Measurements from ENCODE around the gene KANSL2. TPM values are rescaled to one million over a fixed set of nuclear protein-coding genes. Genes with fewer than 3 reads are reported as not detected.

Gene KANSL2
- total RNA-seq, 2 experiments from 2014 or later = 47.1 to 52.7 TPM

- BruUV-seq (replicated peaks) = TSS peak; percentile 1
- intact Hi-C loops (cut with micrococcal nuclease; ENCODE audit: unreplicated experiment) = no loop called here
- peaks cover 97% of the 10 kb centered on the region for H3K36me3 ChIP-seq (ENCODE audit: insufficient read depth, low read length)
- TF ChIP-seq EZH2phosphoT487 (IDR thresholded peaks at IDR 0.05; ENCODE audit: borderline replicate concordance, low read depth, low read length) (no peak), CTCF (conservative IDR thresholded peaks at IDR 0.05; ENCODE audit: low read length) (no peak)
- H3K9me3 ChIP-seq (ENCODE audit: low read length) = no peaks in the 10 kb centered on the region
- H3K4me1 ChIP-seq (ENCODE audit: insufficient read depth, low read length, poor library complexity, severe bottlenecking) = no peaks in the 10 kb centered on the region
- ChIA-PET CTCF (ENCODE audit: unreplicated experiment) (no interaction called here), POLR2A (interaction anchor here (0.7 to 2.7 kb wide), 5 partner anchors 9 to 488 kb away, joined by 4 to 11 read pairs (median 4); partner anchors contain the start of gene CCDC184)
- DNase-seq (ENCODE audit: low spot score) = no peak
- peaks cover 47% of the 10 kb centered on the region for H3K79me2 ChIP-seq (ENCODE audit: insufficient read depth, low read depth, low read length)
- H3K4me2 ChIP-seq (ENCODE audit: low read length) = no peak overlapping the region
- H2AFZ ChIP-seq (ENCODE audit: low read length) = no peak overlapping the region
- H3K9me2 ChIP-seq (ENCODE audit: insufficient read depth, low read length) = no peaks in the 10 kb centered on the region
- H4K20me1 ChIP-seq (ENCODE audit: insufficient read depth, low read length) = peaks cover 5% of the 10 kb centered on the region; the same call in 1 of the 2 replicates
- H3K27ac ChIP-seq (ENCODE audit: low read depth, low read length, poor library complexity, severe bottlenecking) = no peak overlapping the region
- H3K4me3 ChIP-seq (ENCODE audit: low read depth, low read length, poor library complexity, severe bottlenecking) = no peak overlapping the region
Measured at GRCh38 chr12:48671231-48671856, 10.7 kb downstream of the KANSL2 start.

- no TSS peak for BruUV-seq (replicated peaks)
- Histone ChIP-seq H4K20me1 (ENCODE audit: insufficient read depth, low read length) (0 out of 2 replicates have a peak, but pooled peaks cover under 1% of the 10 kb centered on the region), H3K79me2 (ENCODE audit: insufficient read depth, low read depth, low read length) (peaks cover 23% of the 10 kb centered on the region), H3K36me3 (ENCODE audit: insufficient read depth, low read length) (peaks cover 96% of the 10 kb centered on the region), H3K9me2 (ENCODE audit: insufficient read depth, low read length) (no peaks in the 10 kb centered on the region), H3K4me1 (ENCODE audit: insufficient read depth, low read length, poor library complexity, severe bottlenecking) (no peaks in the 10 kb centered on the region), H3K27ac (ENCODE audit: low read depth, low read length, poor library complexity, severe bottlenecking) (no peak overlapping the region), H3K4me2 (ENCODE audit: low read length) (no peak overlapping the region), H2AFZ (ENCODE audit: low read length) (no peak overlapping the region), H3K4me3 (ENCODE audit: low read depth, low read length, poor library complexity, severe bottlenecking) (no peak overlapping the region), H3K9me3 (ENCODE audit: low read length) (no peaks in the 10 kb centered on the region)
- POLR2A ChIA-PET = no interaction called here
- no peak for TF ChIP-seq EZH2phosphoT487 (IDR thresholded peaks at IDR 0.05; ENCODE audit: borderline replicate concordance, low read depth, low read length)
- TF ChIP-seq CTCF (conservative IDR thresholded peaks at IDR 0.05; ENCODE audit: low read length) = no peak
- CTCF ChIA-PET (ENCODE audit: unreplicated experiment) = no interaction called here
- intact Hi-C loops (cut with micrococcal nuclease; ENCODE audit: unreplicated experiment) = loop anchor here (10.0 kb wide), 1 partner anchor 614 kb away; no protein-coding TSS in a partner anchor
- no peak for DNase-seq (ENCODE audit: low spot score)
Measured at GRCh38 chr12:48668996-48669395, 13.0 kb downstream of the KANSL2 start.

GRCh38 chr12:48659863-48660262 lies 22.2 kb downstream of the KANSL2 start:
- no peak for DNase-seq (ENCODE audit: low spot score)
- Histone ChIP-seq H3K4me3 (ENCODE audit: low read depth, low read length, poor library complexity, severe bottlenecking) (no peak overlapping the region), H2AFZ (ENCODE audit: low read length) (no peak overlapping the region), H3K9me3 (ENCODE audit: low read length) (no peaks in the 10 kb centered on the region), H3K9me2 (ENCODE audit: insufficient read depth, low read length) (no peaks in the 10 kb centered on the region), H3K79me2 (ENCODE audit: insufficient read depth, low read depth, low read length) (peaks cover 5% of the 10 kb centered on the region; the same call in 1 of the 2 replicates), H3K4me1 (ENCODE audit: insufficient read depth, low read length, poor library complexity, severe bottlenecking) (no peaks in the 10 kb centered on the region), H3K4me2 (ENCODE audit: low read length) (no peak overlapping the region), H3K27ac (ENCODE audit: low read depth, low read length, poor library complexity, severe bottlenecking) (no peak overlapping the region), H3K36me3 (ENCODE audit: insufficient read depth, low read length) (peaks cover 96% of the 10 kb centered on the region), H4K20me1 (ENCODE audit: insufficient read depth, low read length) (no peaks in the 10 kb centered on the region; the same call in 1 of the 2 replicates)
- intact Hi-C loops (cut with micrococcal nuclease; ENCODE audit: unreplicated experiment) = loop anchor here (10.0 kb wide), 1 partner anchor 605 kb away; no protein-coding TSS in a partner anchor
- CTCF ChIA-PET (ENCODE audit: unreplicated experiment) = no interaction called here
- TSS peak; percentile 4 for BruUV-seq (replicated peaks)
- POLR2A ChIA-PET = interaction anchor here (1.8 kb wide), 1 partner anchor 11 kb away, joined by 4 read pairs; no protein-coding TSS in a partner anchor
- TF ChIP-seq EZH2phosphoT487 (IDR thresholded peaks at IDR 0.05; ENCODE audit: borderline replicate concordance, low read depth, low read length) = no peak
- TF ChIP-seq CTCF (conservative IDR thresholded peaks at IDR 0.05; ENCODE audit: low read length) = no peak

All from OCI-LY7 (cell line).